Right ventricle myocardium inferior (tissue), 1 donor: ENCODE results near the gene TPM2. TPM values are rescaled to one million over a fixed set of nuclear protein-coding genes. Genes with fewer than 3 reads are reported as not detected.

Source experiments
- microRNA-seq: library from miRNA; unstranded; fragments of <30 nt; microRNA quantifications from one replicate; pipeline ENCODE4 v1.2.0, GENCODE V29; 2020
- total RNA-seq: library from RNA; stranded (reverse); fragmentation: NEBNext Ultra II Directional; extraction: Animal tissue kit (Norgen Biotek cat#: 25700); gene quantifications from one replicate; pipeline ENCODE4 v1.2.1, GENCODE V29; 2021
- donor health status: DM: no; HTN: yes; CAD: no; lungs with severe emphysema.

TPM2 gene
- total RNA-seq, 1 donor from 2014 or later: 1,163 TPM

Small RNA genes within 50 kb of the gene (microRNA-seq; reads per million reads assigned to microRNA genes)
- gene MIR6852 (not detected), gene MIR6853 (not detected)

Other genes with a start within 250 kb of the TPM2 start
- gene RUSC2, start 199.8 kb downstream of the TPM2 start, total RNA-seq: 25.1 TPM
- 27.3 TPM for gene TESK1, start 84.7 kb downstream of the TPM2 start, total RNA-seq
- gene CD72, start 71.5 kb downstream of the TPM2 start, total RNA-seq: 0.89 TPM
- not detected for gene SIT1, start 39.0 kb downstream of the TPM2 start, total RNA-seq
- gene RMRP, start 31.9 kb downstream of the TPM2 start, total RNA-seq: 15,747 TPM
- 58.6 TPM for gene CCDC107, start 31.6 kb downstream of the TPM2 start, total RNA-seq
- 0.22 TPM for gene ARHGEF39, start 24.7 kb downstream of the TPM2 start, total RNA-seq
- 0.30 TPM for gene CA9, start 16.0 kb downstream of the TPM2 start, total RNA-seq
- 255 TPM for gene TLN1, start 42.3 kb upstream of the TPM2 start, total RNA-seq
- gene CREB3, start 42.7 kb upstream of the TPM2 start, total RNA-seq: 23.5 TPM
- gene GBA2, start 59.3 kb upstream of the TPM2 start, total RNA-seq: 80.2 TPM
- gene RGP1, start 59.4 kb upstream of the TPM2 start, total RNA-seq: 29.0 TPM
- not detected for gene MSMP, start 64.4 kb upstream of the TPM2 start, total RNA-seq
- gene NPR2, start 101.7 kb upstream of the TPM2 start, total RNA-seq: 25.2 TPM
- 2.1 TPM for gene SPAG8, start 122.3 kb upstream of the TPM2 start, total RNA-seq
- 72.7 TPM for gene HINT2, start 125.1 kb upstream of the TPM2 start, total RNA-seq
- gene FAM221B, start 138.8 kb upstream of the TPM2 start, total RNA-seq: not detected
- 13.8 TPM for gene TMEM8B, start 139.3 kb upstream of the TPM2 start, total RNA-seq
- not detected for gene OR13J1, start 180.5 kb upstream of the TPM2 start, total RNA-seq
- gene HRCT1, start 216.3 kb upstream of the TPM2 start, total RNA-seq: 8.1 TPM
- gene SPAAR, start 219.6 kb upstream of the TPM2 start, total RNA-seq: 9.6 TPM